Endodermal cell (in vitro differentiated cells): ENCODE results near the gene CTSC. TPM values are rescaled to one million over a fixed set of nuclear protein-coding genes. Genes with fewer than 3 reads are reported as not detected.

Experiments
- DNase-seq: peaks from one replicate; pipeline ENCODE4 v3.0.0-alpha.2; 2017
- H3K27ac ChIP-seq: 2 replicates; pipeline ENCODE4 v1.5.1; 2013; ENCODE audit warnings: mild to moderate bottlenecking, low read depth, low read length, moderate library complexity
- H3K27me3 ChIP-seq: 2 replicates; pipeline ENCODE4 v1.6.1; 2013; ENCODE audit warnings: mild to moderate bottlenecking, low read length, moderate library complexity; ENCODE audit not compliant: insufficient read depth, control insufficient read depth, poor library complexity, severe bottlenecking
- H3K36me3 ChIP-seq: 2 replicates; pipeline ENCODE4 v1.7.0; 2013; ENCODE audit warnings: mild to moderate bottlenecking, low read length, moderate library complexity; ENCODE audit not compliant: control insufficient read depth, insufficient read depth
- H3K4me1 ChIP-seq: one replicate; pipeline ENCODE4 v1.7.0; 2013; ENCODE audit warnings: low read length; ENCODE audit not compliant: control insufficient read depth, insufficient read depth
- H3K4me3 ChIP-seq: 2 replicates; pipeline ENCODE4 v1.5.1; 2013; ENCODE audit warnings: mild to moderate bottlenecking, low read length, moderate library complexity
- H3K9ac ChIP-seq: 2 replicates; pipeline ENCODE4 v1.6.1; 2013; ENCODE audit warnings: mild to moderate bottlenecking, low read length, moderate library complexity; ENCODE audit not compliant: poor library complexity, severe bottlenecking; ENCODE audit errors: extremely low read depth
- H3K9me3 ChIP-seq: 2 replicates; pipeline ENCODE4 v1.6.1; 2013; ENCODE audit warnings: mild to moderate bottlenecking, low read length, moderate library complexity; ENCODE audit not compliant: control insufficient read depth
- H3K27ac Mint-ChIP-seq: 2 replicates; pipeline ENCODE4 v1.8.0; 2020; ENCODE audit warnings: mixed read lengths
- H3K27me3 Mint-ChIP-seq: 2 replicates; pipeline ENCODE4 v1.8.0; 2021; ENCODE audit warnings: mild to moderate bottlenecking, mixed read lengths; ENCODE audit not compliant: insufficient read depth
- H3K36me3 Mint-ChIP-seq: 2 replicates; pipeline ENCODE4 v1.8.0; 2020; ENCODE audit warnings: low read depth, mixed read lengths
- H3K4me1 Mint-ChIP-seq: 2 replicates; pipeline ENCODE4 v1.8.0; 2020; ENCODE audit warnings: mixed read lengths
- H3K4me3 Mint-ChIP-seq: 2 replicates; pipeline ENCODE4 v1.8.0; 2020; ENCODE audit warnings: mild to moderate bottlenecking, moderate library complexity, mixed read lengths
- H3K9me3 Mint-ChIP-seq: 2 replicates; pipeline ENCODE4 v1.8.0; 2020; ENCODE audit warnings: mild to moderate bottlenecking, mixed read lengths
- CTCF ChIP-seq: fragments of 200-600 bp; sonication (generic); conservative IDR thresholded peaks from 2 replicates; pipeline ENCODE4 v1.5.0; 2021; ENCODE audit warnings: antibody characterized with exemption, mild to moderate bottlenecking
- WGBS, 2 experiments: methylation state at CpG; one replicate each; pipeline versions ENCODE4 v1.1.5 to v1.1.7; 2013; ENCODE audit warnings: missing lambda C conversion rate in 2 of 2, mixed read lengths in 1 of 2; ENCODE audit not compliant: insufficient coverage in 1 of 2, insufficient read length in 1 of 2; 5-methylcytosine and 5-hydroxymethylcytosine counted together
- total RNA-seq, 2 donors: library from RNA; stranded (reverse); fragmentation: NEBNext Ultra II Directional in 1 of 2; extraction: Animal tissue kit (Norgen Biotek cat#: 25700) in 1 of 2; gene quantifications; 2 replicates in 1 of 2; 3 replicates in 1 of 2; pipeline ENCODE4 v1.2.1, GENCODE V29; 2021

The CTSC gene
- total RNA-seq, 2 donors from 2014 or later = 234 to 273 TPM

GRCh38 chr11:88363004-88363403, 25.5 kb upstream of the CTSC start:
- Mint-ChIP-seq H3K4me1 (peaks cover 9% of the 10 kb centered on the region), H3K4me3 (no peak overlapping the region), H3K9me3 (no peaks in the 10 kb centered on the region), H3K27me3 (no peaks in the 10 kb centered on the region), H3K27ac (no peak overlapping the region), H3K36me3 (no peaks in the 10 kb centered on the region)
- no peak overlapping the region for H3K4me3 ChIP-seq
- no peak for DNase-seq
- no peak for TF ChIP-seq CTCF
- H3K9me3 ChIP-seq = no peaks in the 10 kb centered on the region
- H3K36me3 ChIP-seq = no peaks in the 10 kb centered on the region
- H3K9ac ChIP-seq = no peak overlapping the region
- no peaks in the 10 kb centered on the region for H3K27me3 ChIP-seq
- WGBS, 2 experiments = 60 to 78% methylated on average over 1 of the region's 1 CpG
- H3K4me1 ChIP-seq = no peaks in the 10 kb centered on the region
- no peak overlapping the region for H3K27ac ChIP-seq

GRCh38 chr11:88360141-88360540, 22.6 kb upstream of the CTSC start:
- no peak overlapping the region for H3K9ac ChIP-seq
- Mint-ChIP-seq H3K27me3 (no peaks in the 10 kb centered on the region), H3K27ac (no peak overlapping the region), H3K4me3 (no peak overlapping the region), H3K9me3 (no peaks in the 10 kb centered on the region), H3K36me3 (no peaks in the 10 kb centered on the region), H3K4me1 (peaks cover 11% of the 10 kb centered on the region)
- H3K4me3 ChIP-seq = no peak overlapping the region
- H3K9me3 ChIP-seq = no peaks in the 10 kb centered on the region
- H3K27ac ChIP-seq = no peak overlapping the region
- H3K4me1 ChIP-seq = no peaks in the 10 kb centered on the region
- 88% methylated on average over 1 of the region's 1 CpG; no CpG with 5 or more reads in 1 of the 2 experiments for WGBS, 2 experiments
- TF ChIP-seq CTCF = no peak
- H3K27me3 ChIP-seq = no peaks in the 10 kb centered on the region
- H3K36me3 ChIP-seq = no peaks in the 10 kb centered on the region
- DNase-seq = no peak

- Histone ChIP-seq H3K4me3 (no peak overlapping the region), H3K36me3 (no peaks in the 10 kb centered on the region), H3K9me3 (no peaks in the 10 kb centered on the region), H3K27me3 (no peaks in the 10 kb centered on the region), H3K4me1 (no peaks in the 10 kb centered on the region), H3K27ac (no peak overlapping the region), H3K9ac (no peak overlapping the region)
- Mint-ChIP-seq H3K36me3 (no peaks in the 10 kb centered on the region), H3K9me3 (no peaks in the 10 kb centered on the region), H3K4me1 (peaks cover 11% of the 10 kb centered on the region), H3K27ac (no peak overlapping the region), H3K4me3 (no peak overlapping the region), H3K27me3 (no peaks in the 10 kb centered on the region)
- 67% methylated on average over 1 of the region's 1 CpG; no CpG with 5 or more reads in 1 of the 2 experiments for WGBS, 2 experiments
- no peak for DNase-seq
- TF ChIP-seq CTCF = no peak
Observed at GRCh38 chr11:88359541-88359940, 22.0 kb upstream of the CTSC start.
